Upper lobe of left lung (tissue), 4 donors: ENCODE measurements around the gene ALG1.
"Not testable (repeated sequence)": the region's sequence is repeated elsewhere in the genome, so short reads cannot be mapped to it uniquely, and the experiment has no call there.

Experiments used
- POLR2A ChIP-seq, 4 donors: fragments of 450-650 bp; IDR thresholded peaks; one replicate each; pipeline ENCODE4 v1.5.1; 2016 to 2017; ENCODE audit warnings: antibody characterized with exemption in 4 of 4, mild to moderate bottlenecking in 2 of 4
- POLR2AphosphoS5 ChIP-seq, 2 donors: sonication (generic); formaldehyde crosslinking; IDR thresholded peaks; one replicate each; pipeline ENCODE4 v1.5.1; 2017; ENCODE audit warnings: antibody characterized with exemption in 2 of 2
- TF ChIP-seq, protein P1 (sequence below), 6 experiments: fragments of 450-650 bp in 4 of 6; fragments of 200-600 bp in 2 of 6; sonication (generic) in 2 of 6; IDR thresholded peaks; one replicate each; pipeline ENCODE4 v1.5.1; 2016 to 2019; ENCODE audit warnings: antibody characterized with exemption in 6 of 6

- TF ChIP-seq, protein P1, sequence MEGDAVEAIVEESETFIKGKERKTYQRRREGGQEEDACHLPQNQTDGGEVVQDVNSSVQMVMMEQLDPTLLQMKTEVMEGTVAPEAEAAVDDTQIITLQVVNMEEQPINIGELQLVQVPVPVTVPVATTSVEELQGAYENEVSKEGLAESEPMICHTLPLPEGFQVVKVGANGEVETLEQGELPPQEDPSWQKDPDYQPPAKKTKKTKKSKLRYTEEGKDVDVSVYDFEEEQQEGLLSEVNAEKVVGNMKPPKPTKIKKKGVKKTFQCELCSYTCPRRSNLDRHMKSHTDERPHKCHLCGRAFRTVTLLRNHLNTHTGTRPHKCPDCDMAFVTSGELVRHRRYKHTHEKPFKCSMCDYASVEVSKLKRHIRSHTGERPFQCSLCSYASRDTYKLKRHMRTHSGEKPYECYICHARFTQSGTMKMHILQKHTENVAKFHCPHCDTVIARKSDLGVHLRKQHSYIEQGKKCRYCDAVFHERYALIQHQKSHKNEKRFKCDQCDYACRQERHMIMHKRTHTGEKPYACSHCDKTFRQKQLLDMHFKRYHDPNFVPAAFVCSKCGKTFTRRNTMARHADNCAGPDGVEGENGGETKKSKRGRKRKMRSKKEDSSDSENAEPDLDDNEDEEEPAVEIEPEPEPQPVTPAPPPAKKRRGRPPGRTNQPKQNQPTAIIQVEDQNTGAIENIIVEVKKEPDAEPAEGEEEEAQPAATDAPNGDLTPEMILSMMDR (IDR thresholded peaks at IDR 0.05), result not testable (repeated sequence)
- not testable (repeated sequence) for TF ChIP-seq POLR2A, POLR2AphosphoS5 (IDR thresholded peaks at IDR 0.05)
Observed at GRCh38 chr16:5103296-5104032, 31.8 kb downstream of the ALG1 start.
